Esophagus muscularis mucosa (tissue), 4 donors: ENCODE data around the gene TYSND1.

Experiments
- CTCF ChIP-seq, 3 experiments: fragments of 200-600 bp in 2 of 3; fragments of 450-650 bp in 1 of 3; sonication (generic) in 2 of 3; IDR thresholded peaks; one replicate each; pipeline ENCODE4 v1.5.1; 2017 to 2019; ENCODE audit warnings: antibody characterized with exemption in 3 of 3, mild to moderate bottlenecking in 2 of 3, moderate library complexity in 1 of 3
- EP300 ChIP-seq: sonication (generic); formaldehyde crosslinking; IDR thresholded peaks from one replicate; pipeline ENCODE4 v1.6.1; 2017; ENCODE audit warnings: antibody characterized with exemption
- POLR2A ChIP-seq: fragments of 450-650 bp; IDR thresholded peaks from one replicate; pipeline ENCODE4 v1.6.1; 2017; ENCODE audit warnings: antibody characterized with exemption, moderate library complexity, mild to moderate bottlenecking, low read depth

- TF ChIP-seq CTCF (IDR thresholded peaks at IDR 0.05) = no peak
- TF ChIP-seq POLR2A = no peak
- TF ChIP-seq EP300 = no peak
These were observed 44.8 kb downstream of the TYSND1 start for GRCh38 chr10:70101668-70102067.
